HepG2 (cell line): ENCODE data around the gene C6orf62. TPM values are rescaled to one million over a fixed set of nuclear protein-coding genes. Genes with fewer than 3 reads are reported as not detected.

ENCODE experiments used
- ARID5B ChIP-seq: IDR thresholded peaks from 2 replicates; pipeline ENCODE4 v1.4.0; 2020; ENCODE audit warnings: mild to moderate bottlenecking, missing genetic modification reagents
- ATF2 ChIP-seq: sonication (generic); formaldehyde crosslinking; IDR thresholded peaks from 2 replicates; pipeline ENCODE4 v1.4.0; 2020; ENCODE audit warnings: missing genetic modification reagents
- CC2D1A ChIP-seq: sonication (generic); formaldehyde crosslinking; IDR thresholded peaks from 2 replicates; pipeline ENCODE4 v1.8.1; 2023; ENCODE audit warnings: mild to moderate bottlenecking, missing genetic modification reagents
- CERS6 ChIP-seq: sonication (generic); formaldehyde crosslinking; IDR thresholded peaks from 2 replicates; pipeline ENCODE4 v1.5.0; 2020; ENCODE audit warnings: missing genetic modification reagents
- DMTF1 ChIP-seq: sonication (generic); formaldehyde crosslinking; IDR thresholded peaks from 2 replicates; pipeline ENCODE4 v1.4.0; 2020; ENCODE audit warnings: mild to moderate bottlenecking, missing genetic modification reagents
- HNF4A ChIP-seq: sonication (generic); formaldehyde crosslinking; IDR thresholded peaks from 2 replicates; pipeline ENCODE4 v1.4.0; 2020; ENCODE audit warnings: missing genetic modification reagents
- MYNN ChIP-seq: sonication (generic); formaldehyde crosslinking; IDR thresholded peaks from 2 replicates; pipeline ENCODE4 v1.4.0; 2020; ENCODE audit warnings: mild to moderate bottlenecking, low read depth, missing genetic modification reagents
- NR2F2 ChIP-seq: IDR thresholded peaks from 2 replicates; pipeline ENCODE4 v1.6.1; 2012; ENCODE audit warnings: low read depth, inconsistent platforms, borderline replicate concordance
- PLRG1 ChIP-seq: fragments of 450-650 bp; conservative IDR thresholded peaks from 2 replicates; pipeline ENCODE4 v1.6.1; 2016
- PRPF4 ChIP-seq: fragments of 200-400 bp; formaldehyde crosslinking; IDR thresholded peaks from 2 replicates; pipeline ENCODE4 v1.6.1; 2016; ENCODE audit warnings: low read length, low read depth; ENCODE audit not compliant: poor library complexity, severe bottlenecking
- RFX1 ChIP-seq: fragments of 450-650 bp; IDR thresholded peaks from 2 replicates; pipeline ENCODE4 v1.6.1; 2017
- SIX4 ChIP-seq: sonication (generic); formaldehyde crosslinking; IDR thresholded peaks from 2 replicates; pipeline ENCODE4 v1.4.0; 2020; ENCODE audit warnings: missing genetic modification reagents
- TCF12 ChIP-seq, 2 experiments: fragments of 450-650 bp in 1 of 2; sonication (generic) in 1 of 2; formaldehyde crosslinking in 1 of 2; IDR thresholded peaks; 2 replicates each; pipeline versions ENCODE4 v1.6.1 to v1.8.0; 2017 to 2022; ENCODE audit warnings: antibody characterized with exemption in 1 of 2, mild to moderate bottlenecking in 1 of 2, missing genetic modification reagents in 1 of 2, moderate library complexity in 1 of 2
- TEAD3 ChIP-seq: optimal IDR thresholded peaks from 2 replicates; pipeline ENCODE3; 2016; ENCODE audit warnings: borderline replicate concordance
- ZNF121 ChIP-seq: sonication (generic); formaldehyde crosslinking; IDR thresholded peaks from 2 replicates; pipeline ENCODE4 v1.5.0; 2020; ENCODE audit warnings: mild to moderate bottlenecking, missing genetic modification reagents
- ZNF543 ChIP-seq: sonication (generic); formaldehyde crosslinking; IDR thresholded peaks from 2 replicates; pipeline ENCODE4 v1.4.0; 2020; ENCODE audit warnings: mild to moderate bottlenecking, missing genetic modification reagents
- ZNF710 ChIP-seq: sonication (generic); formaldehyde crosslinking; IDR thresholded peaks from 2 replicates; pipeline ENCODE4 v1.5.0; 2020; ENCODE audit warnings: mild to moderate bottlenecking, missing genetic modification reagents, borderline replicate concordance
- ZNF768 ChIP-seq: sonication (generic); formaldehyde crosslinking; IDR thresholded peaks from 2 replicates; pipeline ENCODE4 v1.4.0; 2020; ENCODE audit warnings: missing genetic modification reagents
- polyA plus RNA-seq, 8 experiments: library from polyadenylated mRNA; depleted of rRNA in 3 of 8; stranded (reverse) in 7 of 8; unstranded in 1 of 8; fragments of >200 nt; fragmentation: Illumina TruSeq in 4 of 8; extraction: Trizol in 4 of 8; gene quantifications; 2 replicates each; pipeline versions ENCODE4 v1.2.1 to v1.2.3, GENCODE V29; 2011 to 2016; ENCODE audit warnings: low read depth in 4 of 8, missing spikeins in 1 of 8, mixed read lengths in 1 of 8; ENCODE audit not compliant: insufficient read depth in 1 of 8
- total RNA-seq, 5 experiments: library from RNA; depleted of rRNA; stranded (reverse); fragments of >200 nt; fragmentation: Illumina TruSeq; extraction: Trizol; gene quantifications; 2 replicates each; pipeline ENCODE4 v1.2.3, GENCODE V29; 2016; ENCODE audit warnings: low read depth in 1 of 5

The C6orf62 gene
- total and polyA plus RNA-seq, 2 of the 13 experiments (the other 11 are each of a cell fraction or from before 2014, with no cell fraction given): 54.8 to 90.4 TPM

GRCh38 chr6:24664046-24664987 lies 54.6 kb downstream of the C6orf62 start (continued):
- TF ChIP-seq MYNN (CRISPR knock-in tag) (no peak), PLRG1 (no peak), ZNF768 (CRISPR knock-in tag) (no peak), HNF4A (peak; percentile 73), RFX1 (no peak), DMTF1 (0 out of 2 replicates have a peak, but pooled peaks have one; percentile 42), TCF12 (IDR thresholded peaks at IDR 0.05) (no peak), TCF12 (CRISPR knock-in tag; IDR thresholded peaks at IDR 0.05) (no peak), ZNF710 (CRISPR knock-in tag) (no peak), CC2D1A (CRISPR knock-in tag) (no peak), ZNF121 (CRISPR knock-in tag) (no peak), NR2F2 (no peak), ZNF543 (CRISPR knock-in tag) (0 out of 2 replicates have a peak, but pooled peaks have one; percentile 50), ARID5B (CRISPR knock-in tag) (0 out of 2 replicates have a peak, but pooled peaks have one; percentile 18), TEAD3 (CRISPR knock-in tag) (peak; percentile 38), PRPF4 (no peak), SIX4 (CRISPR knock-in tag) (no peak), ATF2 (CRISPR knock-in tag) (no peak), CERS6 (CRISPR knock-in tag) (no peak)
